ENCODE measurements around the gene SAYSD1. TPM values are rescaled to one million over a fixed set of nuclear protein-coding genes. Genes with fewer than 3 reads are reported as not detected.

SAYSD1 gene
- total RNA-seq, 1 experiment from 2014 or later, result 24.1 TPM

- in situ Hi-C loops (cut with HindIII; ENCODE audit: low sequenced_read_pairs), result no loop called here
- no peak for DNase-seq (ENCODE audit: low spot score)
Measured at GRCh38 chr6:39113788-39114187, 1.2 kb downstream of the SAYSD1 start.

GRCh38 chr6:39111280-39111679, 3.7 kb downstream of the SAYSD1 start:
- in situ Hi-C loops (cut with HindIII; ENCODE audit: low sequenced_read_pairs), result no loop called here

GRCh38 chr6:39108041-39108839, 6.7 kb downstream of the SAYSD1 start:
- no peak for DNase-seq (ENCODE audit: low spot score)
- in situ Hi-C loops (cut with HindIII; ENCODE audit: low sequenced_read_pairs), result no loop called here

More at GRCh38 chr6:39111280-39111679, 3.7 kb downstream of the SAYSD1 start:
- no peak for DNase-seq (ENCODE audit: low spot score)

- no peak for DNase-seq (ENCODE audit: low spot score)
- in situ Hi-C loops (cut with HindIII; ENCODE audit: low sequenced_read_pairs), result no loop called here
Measured at GRCh38 chr6:39107641-39108040, 7.3 kb downstream of the SAYSD1 start.

DNA sequence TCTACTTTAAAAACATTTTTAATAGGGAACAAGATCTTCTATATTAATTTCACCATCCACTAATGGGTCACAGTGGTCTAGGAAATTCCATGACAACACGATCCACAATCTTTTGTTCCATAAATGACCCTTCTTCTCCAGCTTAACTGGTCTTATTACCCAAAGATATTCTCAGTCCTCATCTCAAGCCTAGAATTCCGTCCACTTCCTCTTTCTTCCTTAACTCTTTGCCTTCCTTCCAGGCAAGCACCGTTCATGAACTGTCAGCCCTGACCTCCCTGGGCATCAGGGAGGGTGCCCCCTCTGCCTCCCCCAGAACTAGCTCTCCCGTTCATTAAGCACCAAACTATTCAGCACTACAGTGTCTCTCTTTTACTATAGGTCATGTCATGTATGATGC, 8.0 kb downstream of the SAYSD1 start:
- in situ Hi-C loops (cut with HindIII; ENCODE audit: low sequenced_read_pairs), result no loop called here
- DNase-seq (ENCODE audit: low spot score), result no peak

DNA sequence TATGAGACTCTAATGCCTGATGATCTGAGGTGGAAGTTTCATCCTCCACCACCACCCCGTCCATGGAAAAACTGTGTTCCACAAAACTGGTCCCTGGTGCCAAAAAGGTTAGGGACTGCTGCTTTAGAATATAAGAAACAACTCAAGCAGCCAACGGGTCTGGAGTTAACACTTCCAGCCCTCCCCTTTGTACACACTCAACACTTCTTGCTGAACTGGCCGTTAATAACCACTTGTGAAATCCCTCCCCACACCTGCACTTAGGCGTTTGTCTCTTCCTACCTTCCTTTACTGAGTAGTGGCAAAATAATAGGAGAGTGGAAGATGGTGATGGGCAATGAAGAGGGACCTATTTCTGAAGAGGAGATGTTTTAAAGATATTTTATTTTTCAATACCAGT, 10.5 kb downstream of the SAYSD1 start:
- in situ Hi-C loops (cut with HindIII; ENCODE audit: low sequenced_read_pairs), result no loop called here
- DNase-seq (ENCODE audit: low spot score), result no peak

DNA sequence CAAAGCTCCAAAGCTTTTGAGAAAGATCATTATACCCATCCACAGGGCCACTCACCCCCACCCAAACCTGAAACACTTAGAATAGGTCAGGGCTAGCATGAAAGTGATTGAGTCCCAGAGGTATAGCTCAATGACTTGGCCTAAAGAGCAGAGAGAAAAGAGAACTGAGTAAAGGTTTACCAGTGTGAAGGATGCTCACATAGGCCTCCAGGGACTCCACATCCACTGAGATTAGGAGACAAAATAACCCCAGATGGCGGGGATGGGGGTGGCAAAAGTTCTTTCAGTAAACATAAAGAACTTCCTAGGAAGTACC, 12.2 kb downstream of the SAYSD1 start:
- no peak for DNase-seq (ENCODE audit: low spot score)
- in situ Hi-C loops (cut with HindIII; ENCODE audit: low sequenced_read_pairs), result no loop called here

DNA sequence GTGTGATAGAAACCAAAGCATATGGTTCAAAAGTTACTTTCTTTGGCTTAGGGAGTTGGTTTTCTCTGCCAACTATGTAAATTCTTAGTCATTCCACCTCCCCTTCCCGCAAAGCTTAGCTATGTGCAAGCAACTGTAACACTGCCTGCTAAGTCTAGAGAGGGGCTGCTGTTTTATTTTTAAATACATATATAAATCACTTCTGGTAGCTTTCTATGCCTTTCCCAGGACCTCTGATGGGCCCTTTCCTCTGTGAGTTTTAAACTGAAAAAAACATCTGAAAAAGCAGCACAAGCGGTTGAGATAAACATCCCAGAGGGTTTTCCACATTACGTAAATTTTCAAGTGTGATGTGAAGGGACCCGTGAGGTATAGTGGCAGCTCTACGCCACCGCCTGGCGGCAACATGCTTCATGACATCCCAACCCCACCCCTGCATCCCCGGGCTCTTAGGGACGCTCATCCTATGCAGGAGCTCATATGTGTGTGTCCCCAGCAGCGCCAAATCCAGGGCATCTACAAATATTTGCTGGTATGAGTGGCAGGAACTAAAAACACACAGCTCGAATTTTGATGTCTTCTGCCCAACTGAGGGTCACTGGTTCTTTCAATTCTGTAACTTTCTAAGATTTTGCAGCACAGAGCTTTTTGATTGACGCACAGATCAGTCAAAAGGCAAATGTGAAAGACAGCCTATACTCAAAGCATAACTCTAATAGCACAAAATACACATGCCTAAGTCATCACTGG, 12.7 kb downstream of the SAYSD1 start:
- in situ Hi-C loops (cut with HindIII; ENCODE audit: low sequenced_read_pairs), result no loop called here
- DNase-seq (ENCODE audit: low spot score), result no peak

GRCh38 chr6:39100358-39100757, 14.6 kb downstream of the SAYSD1 start:
- DNase-seq (ENCODE audit: low spot score), result no peak
- in situ Hi-C loops (cut with HindIII; ENCODE audit: low sequenced_read_pairs), result no loop called here

DNA sequence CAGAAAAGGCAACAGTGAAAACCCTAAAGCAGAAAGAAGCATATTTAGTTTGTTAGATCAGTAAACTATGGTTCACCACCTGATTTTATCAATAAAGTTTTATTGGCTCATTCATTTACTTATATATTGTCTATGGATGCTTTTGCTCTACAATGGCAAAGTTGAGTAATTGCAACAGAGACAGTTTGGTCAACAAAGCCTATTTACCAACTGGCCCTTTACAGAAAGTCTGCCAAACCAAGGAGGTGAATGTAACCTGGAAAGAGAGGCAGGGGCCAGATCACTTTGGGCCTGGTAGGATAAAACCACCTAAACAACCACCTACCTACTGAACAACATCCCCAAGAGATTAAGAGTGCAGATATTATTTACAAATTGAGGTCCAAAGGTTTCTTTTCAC, 19.4 kb downstream of the SAYSD1 start:
- in situ Hi-C loops (cut with HindIII; ENCODE audit: low sequenced_read_pairs), result no loop called here
- DNase-seq (ENCODE audit: low spot score), result no peak

GRCh38 chr6:39093149-39093708, 21.8 kb downstream of the SAYSD1 start:
- in situ Hi-C loops (cut with HindIII; ENCODE audit: low sequenced_read_pairs), result no loop called here
- no peak for DNase-seq (ENCODE audit: low spot score)

DNA sequence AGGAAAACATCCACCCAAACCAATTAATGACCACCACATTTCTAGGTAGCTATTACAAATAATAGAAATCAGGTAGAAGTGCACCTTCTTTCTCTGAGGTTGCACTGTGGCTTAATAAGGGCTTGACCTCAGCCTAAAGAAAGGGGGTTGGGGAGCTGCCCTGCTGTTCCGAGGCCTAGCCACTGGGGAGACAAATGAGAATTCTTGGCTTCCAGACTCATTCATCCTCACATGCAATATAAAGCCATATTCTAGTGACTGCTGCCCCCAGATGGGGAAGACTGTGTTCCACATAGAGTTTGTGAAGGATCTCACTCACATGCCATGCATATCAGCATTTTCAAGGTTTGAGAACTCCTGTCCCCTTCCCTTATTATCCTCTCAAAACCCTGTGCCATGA, 22.9 kb downstream of the SAYSD1 start:
- no peak for DNase-seq (ENCODE audit: low spot score)
- in situ Hi-C loops (cut with HindIII; ENCODE audit: low sequenced_read_pairs), result no loop called here

DNA sequence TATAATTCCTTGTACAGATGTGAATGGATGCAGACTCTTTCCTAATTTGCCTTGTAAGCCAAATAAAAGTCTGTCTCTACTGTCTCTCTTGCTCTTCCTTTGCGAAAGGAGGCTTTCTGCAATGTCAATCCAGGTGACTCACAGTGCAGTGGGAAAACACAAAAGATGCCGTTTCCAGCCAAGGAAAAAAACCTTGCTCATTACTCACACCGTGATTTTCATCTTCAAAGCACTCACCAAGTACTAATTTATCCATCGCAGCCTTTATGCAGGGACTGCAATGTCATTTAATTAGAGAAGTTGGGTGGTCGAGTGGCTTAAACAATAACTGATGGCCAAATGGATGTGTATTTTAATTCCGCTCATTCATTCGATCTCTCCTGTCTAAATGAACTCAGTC, 23.8 kb downstream of the SAYSD1 start:
- no peak for DNase-seq (ENCODE audit: low spot score)
- in situ Hi-C loops (cut with HindIII; ENCODE audit: low sequenced_read_pairs), result no loop called here

- in situ Hi-C loops (cut with HindIII; ENCODE audit: low sequenced_read_pairs), result no loop called here
- no peak for DNase-seq (ENCODE audit: low spot score)
Measured at GRCh38 chr6:39090036-39090435, 24.9 kb downstream of the SAYSD1 start.

- in situ Hi-C loops (cut with HindIII; ENCODE audit: low sequenced_read_pairs), result no loop called here
- DNase-seq (ENCODE audit: low spot score), result no peak
Measured at GRCh38 chr6:39088331-39088730, 26.7 kb downstream of the SAYSD1 start.

GRCh38 chr6:39087197-39087596, 27.8 kb downstream of the SAYSD1 start:
- DNase-seq (ENCODE audit: low spot score), result no peak
- in situ Hi-C loops (cut with HindIII; ENCODE audit: low sequenced_read_pairs), result no loop called here

DNA sequence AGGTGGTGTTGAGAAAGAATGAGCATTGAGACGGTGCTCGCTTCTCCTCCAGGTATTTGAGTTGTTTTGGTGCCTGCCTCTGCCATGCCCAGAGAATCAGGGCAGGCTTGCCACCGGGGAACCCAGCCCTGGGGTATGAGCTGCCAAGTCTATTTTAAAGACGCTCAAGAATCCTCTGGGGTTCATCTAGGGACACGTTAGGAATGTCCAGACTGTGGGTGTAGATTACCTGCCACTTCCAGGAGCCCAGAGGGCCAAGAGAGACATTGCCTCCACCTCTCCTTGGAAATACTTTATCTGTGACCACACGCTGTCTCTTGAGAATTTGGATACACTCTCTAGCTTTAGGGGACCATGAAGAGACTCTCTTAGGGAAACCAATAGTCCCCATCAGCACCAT, 28.3 kb downstream of the SAYSD1 start:
- in situ Hi-C loops (cut with HindIII; ENCODE audit: low sequenced_read_pairs), result no loop called here
- no peak for DNase-seq (ENCODE audit: low spot score)

DNA sequence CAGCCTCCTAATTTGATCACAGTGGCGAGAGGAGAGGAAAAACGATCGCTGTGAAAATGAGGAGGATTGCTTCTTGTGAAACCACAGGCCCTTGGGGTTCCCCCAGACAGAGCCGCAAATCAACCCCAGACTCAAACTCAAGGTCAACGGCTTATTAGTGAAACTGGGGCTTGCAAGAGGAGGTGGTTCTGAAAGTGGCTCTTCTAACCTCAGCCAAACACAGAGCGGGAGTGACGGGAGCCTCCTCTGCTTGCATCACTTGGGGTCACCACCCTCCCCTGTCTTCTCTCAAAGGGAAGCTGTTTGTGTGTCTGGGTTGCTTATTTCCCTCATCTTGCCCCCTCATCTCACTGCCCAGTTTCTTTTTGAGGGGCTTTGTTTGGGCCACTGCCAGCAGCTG, 28.7 kb downstream of the SAYSD1 start:
- no peak for DNase-seq (ENCODE audit: low spot score)
- in situ Hi-C loops (cut with HindIII; ENCODE audit: low sequenced_read_pairs), result no loop called here

GRCh38 chr6:39085129-39085797, 29.7 kb downstream of the SAYSD1 start:
- no peak for DNase-seq (ENCODE audit: low spot score)
- in situ Hi-C loops (cut with HindIII; ENCODE audit: low sequenced_read_pairs), result no loop called here

- in situ Hi-C loops (cut with HindIII; ENCODE audit: low sequenced_read_pairs), result no loop called here
Measured at GRCh38 chr6:39084506-39084905, 30.5 kb downstream of the SAYSD1 start.

More at GRCh38 chr6:39084506-39084905, 30.5 kb downstream of the SAYSD1 start:
- DNase-seq (ENCODE audit: low spot score), result peak; percentile 20

Measured in G401 (cell line).